K562 (cell line): ENCODE data around the gene ZNF618. TPM values are rescaled to one million over a fixed set of nuclear protein-coding genes. Genes with fewer than 3 reads are reported as not detected.

ENCODE experiments used
- ATAC-seq: fragments of 200-7000 bp; cut with Tn5 transposase; 3 replicates; pipeline ENCODE4 v1.9.1; 2020; ENCODE audit warnings: moderate library complexity
- BruUV-seq: library from RNA; stranded (reverse); fragments of 400-500 nt; replicated peaks from 2 replicates; lab custom pipeline; 2021; lab: Mats Ljungman, UMichigan
- CTCF ChIA-PET: fragments of 300-600 bp; formaldehyde crosslinking; extraction: SDS; loops from one replicate; lab custom pipeline; 2021; ENCODE audit warnings: low intra/inter-chr PET ratio; lab: Yijun Ruan, JAX
- POLR2A ChIA-PET: fragments of 300-600, 350-650 bp; sonication (Branson Sonifier 250); formaldehyde crosslinking; extraction: SDS; loops from one replicate; lab custom pipeline; 2021; ENCODE audit warnings: antibody characterized with exemption, inconsistent platforms; lab: Yijun Ruan, JAX
- DNase-seq, 4 experiments: peaks; one replicate each; pipeline versions ENCODE4 v3.0.0 to v3.0.0-alpha.2; 2011 to 2018; ENCODE audit warnings: low spot score in 3 of 4, mixed read lengths in 3 of 4; ENCODE audit errors: extremely low read depth in 1 of 4
- FAIRE-seq: peaks from 2 replicates; lab custom pipeline; 2011; peaks lifted over from hg19 to GRCh38; lab: Jason Lieb, UNC
- H2AFZ ChIP-seq: 2 replicates; pipeline ENCODE4 v1.6.0; 2011; ENCODE audit warnings: low read depth, low read length, control low read depth, inconsistent platforms
- H3K27ac ChIP-seq: fragments of 200-600 bp; 3 replicates; pipeline ENCODE4 v1.8.0; 2011; ENCODE audit warnings: low read depth, mild to moderate bottlenecking, control low read depth, inconsistent platforms, low read length, moderate library complexity, mixed read lengths; ENCODE audit errors: extremely low read depth
- H3K27me3 ChIP-seq, 2 experiments: fragments of 300-600 bp in 1 of 2; 2 replicates in 1 of 2; 3 replicates in 1 of 2; pipeline versions ENCODE4 v1.6.0 to v1.8.0; 2011; ENCODE audit warnings: inconsistent platforms in 2 of 2, low read length in 2 of 2, mild to moderate bottlenecking in 1 of 2, mixed read lengths in 1 of 2, moderate library complexity in 1 of 2; ENCODE audit not compliant: control insufficient read depth in 2 of 2, insufficient read depth in 2 of 2
- H3K36me3 ChIP-seq: fragments of 300-600 bp; 3 replicates; pipeline ENCODE4 v1.8.0; 2011; ENCODE audit warnings: mild to moderate bottlenecking, low read length, inconsistent platforms; ENCODE audit not compliant: control insufficient read depth, insufficient read depth
- H3K4me1 ChIP-seq, 2 experiments: fragments of 200-600 bp in 1 of 2; replicated peaks in 1 of 2; 2 replicates in 1 of 2; 3 replicates in 1 of 2; pipeline versions ENCODE4 v1.5.1 to v1.8.0; 2011; ENCODE audit warnings: inconsistent platforms in 2 of 2, low read length in 2 of 2, mild to moderate bottlenecking in 1 of 2, mixed read lengths in 1 of 2, moderate library complexity in 1 of 2; ENCODE audit not compliant: control insufficient read depth in 2 of 2, insufficient read depth in 2 of 2
- H3K4me2 ChIP-seq: 2 replicates; pipeline ENCODE4 v1.6.1; 2011; ENCODE audit warnings: low read length, control low read depth, inconsistent platforms, mixed read lengths; ENCODE audit not compliant: insufficient read depth
- H3K4me3 ChIP-seq: fragments of 200-600 bp; sonication (generic), shearing (Covaris generic); 2 replicates; pipeline ENCODE4 v1.5.1; 2016; ENCODE audit warnings: control low read depth, inconsistent platforms
- H3K79me2 ChIP-seq: fragments of 200-600 bp; 3 replicates; pipeline ENCODE4 v1.8.0; 2011; ENCODE audit warnings: low read length, inconsistent platforms; ENCODE audit not compliant: control insufficient read depth, insufficient read depth
- H3K9ac ChIP-seq, 2 experiments: 2 replicates each; pipeline versions ENCODE4 v1.6.0 to v1.6.1; 2011; ENCODE audit warnings: low read depth in 2 of 2, low read length in 2 of 2, control low read depth in 1 of 2, inconsistent platforms in 1 of 2, mild to moderate bottlenecking in 1 of 2, mixed read lengths in 1 of 2; ENCODE audit not compliant: insufficient read depth in 1 of 2
- H3K9me1 ChIP-seq: one replicate; pipeline ENCODE4 v1.6.0; 2011; ENCODE audit warnings: inconsistent platforms, mild to moderate bottlenecking, low read length, moderate library complexity; ENCODE audit not compliant: control insufficient read depth, insufficient read depth
- H3K9me3 ChIP-seq: replicated peaks from 2 replicates; pipeline ENCODE4 v1.5.1; 2011; ENCODE audit warnings: low read depth, low read length, inconsistent platforms; ENCODE audit not compliant: control insufficient read depth, insufficient read depth
- H4K20me1 ChIP-seq: replicated peaks from 2 replicates; pipeline ENCODE4 v1.6.1; 2011; ENCODE audit warnings: low read length, inconsistent platforms, mixed read lengths; ENCODE audit not compliant: control insufficient read depth, insufficient read depth
- CBFB ChIP-seq: sonication (generic); formaldehyde crosslinking; IDR thresholded peaks from 2 replicates; pipeline ENCODE4 v1.4.0; 2020; ENCODE audit warnings: mild to moderate bottlenecking, missing genetic modification reagents
- DEAF1 ChIP-seq: fragments of 450-650 bp; formaldehyde crosslinking; IDR thresholded peaks from 2 replicates; pipeline ENCODE4 v1.4.0; 2020; ENCODE audit warnings: mild to moderate bottlenecking, moderate library complexity
- MAZ ChIP-seq, 2 experiments: fragments of 450-650 bp in 1 of 2; sonication (generic) in 1 of 2; formaldehyde crosslinking; IDR thresholded peaks in 1 of 2; conservative IDR thresholded peaks in 1 of 2; 2 replicates each; pipeline versions ENCODE4 v1.4.0 to v1.5.0; 2020; ENCODE audit warnings: mild to moderate bottlenecking in 1 of 2, missing genetic modification reagents in 1 of 2
- NEUROD1 ChIP-seq: fragments of 150-350 bp; IDR thresholded peaks from 2 replicates; pipeline ENCODE4 v1.6.1; 2014; ENCODE audit warnings: borderline replicate concordance, low read length, low read depth; ENCODE audit not compliant: partially characterized antibody
- NKRF ChIP-seq: fragments of 450-650 bp; IDR thresholded peaks from 2 replicates; pipeline ENCODE4 v1.6.1; 2016; ENCODE audit warnings: borderline replicate concordance
- RBM25 ChIP-seq: fragments of 200-400 bp; formaldehyde crosslinking; IDR thresholded peaks from 2 replicates; pipeline ENCODE4 v1.6.1; 2018; ENCODE audit warnings: low read length, low read depth, moderate library complexity; ENCODE audit not compliant: severe bottlenecking
- RFX1 ChIP-seq: fragments of 450-650 bp; IDR thresholded peaks from 2 replicates; pipeline ENCODE4 v1.6.1; 2016; ENCODE audit warnings: mild to moderate bottlenecking, moderate library complexity
- TAF15 ChIP-seq: fragments of 200-400 bp; formaldehyde crosslinking; IDR thresholded peaks from 2 replicates; pipeline ENCODE4 v1.6.1; 2017; ENCODE audit warnings: mild to moderate bottlenecking, low read depth, low read length, moderate library complexity
- TCF3 ChIP-seq: sonication (generic); formaldehyde crosslinking; IDR thresholded peaks from 2 replicates; pipeline ENCODE4 v1.4.0; 2020; ENCODE audit warnings: mild to moderate bottlenecking, missing genetic modification reagents
- XRCC3 ChIP-seq: fragments of 450-650 bp; IDR thresholded peaks from 2 replicates; pipeline ENCODE4 v1.6.1; 2017; ENCODE audit warnings: mild to moderate bottlenecking, moderate library complexity
- ZNF12 ChIP-seq: sonication (generic); formaldehyde crosslinking; IDR thresholded peaks from 2 replicates; pipeline ENCODE4 v1.4.0; 2020; ENCODE audit warnings: mild to moderate bottlenecking, missing genetic modification reagents
- ZNF23 ChIP-seq: fragments of 250-450 bp; sonication (Bioruptor Pico); IDR thresholded peaks from 2 replicates; pipeline ENCODE4 v1.4.0; 2020; ENCODE audit warnings: mild to moderate bottlenecking
- ZNF785 ChIP-seq: fragments of 250-450 bp; sonication (Bioruptor Pico); IDR thresholded peaks from 2 replicates; pipeline ENCODE4 v1.4.0; 2020; ENCODE audit warnings: mild to moderate bottlenecking
- WGBS: fragments of 100-300 bp; shearing (Covaris generic); methylation state at CpG from one replicate; pipeline ENCODE4 v1.1.6; 2016; ENCODE audit warnings: low coverage, mixed read lengths; ENCODE audit not compliant: insufficient coverage; ENCODE audit errors: missing lambda C conversion rate; 5-methylcytosine and 5-hydroxymethylcytosine counted together
- in situ Hi-C: fragments of 300-500 bp; cut with MboI; formaldehyde crosslinking; loops from 4 replicates; pipeline ENCODE4 v1.15.0; 2018; ENCODE audit warnings: inconsistent platforms, mixed read lengths
- intact Hi-C: fragments of 100-400 bp; cut with micrococcal nuclease; formaldehyde crosslinking; loops from 2 replicates; pipeline ENCODE4 v1.14.2; 2022
- polyA plus RNA-seq, 8 experiments: library from polyadenylated mRNA; depleted of rRNA in 4 of 8; stranded (reverse) in 5 of 8; unstranded in 3 of 8; fragments of >200 nt; fragmentation: Nextera tagmentation in 2 of 8; fragmentation: Illumina TruSeq in 1 of 8; extraction: Ambion mirVana in 2 of 8; extraction: Trizol in 1 of 8; gene quantifications; 2 replicates each; pipeline versions ENCODE4 v1.2.1 to v1.2.3, GENCODE V29; 2011 to 2014; ENCODE audit warnings: inconsistent platforms in 1 of 8, missing spikeins in 1 of 8
- total RNA-seq, 7 experiments: library from RNA; depleted of rRNA in 6 of 7; stranded (reverse); fragments of >200 nt in 6 of 7; fragmentation: Illumina TruSeq in 2 of 7; extraction: Trizol in 2 of 7; gene quantifications; 2 replicates each; pipeline versions ENCODE4 v1.2.1 to v1.2.3, GENCODE V29; 2011 to 2021; ENCODE audit warnings: low replicate concordance in 1 of 7

ZNF618 gene
- total and polyA plus RNA-seq, 9 of the 15 experiments (the other 6 are each of a cell fraction or from before 2014, with no cell fraction given): 0.08 to 13.7 (median 3.4) TPM

GRCh38 chr9:114056527-114056926 is 180.4 kb downstream of the ZNF618 start:
- Histone ChIP-seq H3K4me2 (no peak overlapping the region), H3K27ac (no peak overlapping the region), H3K27me3 (peaks cover 0 to 22% of the 10 kb centered on the region in 2 experiments; a peak in 3 of 5 replicates), H4K20me1 (peaks cover 3% of the 10 kb centered on the region; the same call in 1 of the 2 replicates), H2AFZ (no peak overlapping the region), H3K36me3 (no peaks in the 10 kb centered on the region), H3K9ac (no peak overlapping the region), H3K9me1 (no peaks in the 10 kb centered on the region), H3K4me1 (no peaks in the 10 kb centered on the region), H3K9me3 (no peaks in the 10 kb centered on the region), H3K79me2 (no peaks in the 10 kb centered on the region), H3K4me3 (no peak overlapping the region)
- TF ChIP-seq TCF3 (CRISPR knock-in tag): no peak
- no peak for TF ChIP-seq RFX1
- TF ChIP-seq XRCC3: no peak
- TF ChIP-seq NEUROD1: no peak
- no peak for TF ChIP-seq ZNF23 (CRISPR knock-in tag)
- TF ChIP-seq DEAF1 (CRISPR knock-in tag): no peak
- TF ChIP-seq CBFB (CRISPR knock-in tag): no peak
- no peak for TF ChIP-seq ZNF12 (CRISPR knock-in tag)
- no peak for TF ChIP-seq NKRF
- no peak for TF ChIP-seq ZNF785 (CRISPR knock-in tag)
- TF ChIP-seq TAF15: no peak
- TF ChIP-seq RBM25: no peak
- TF ChIP-seq MAZ (CRISPR knock-in tag; conservative IDR thresholded peaks at IDR 0.05 in 1 of 2, IDR thresholded peaks at IDR 0.05 in 1 of 2): no peak
- intact Hi-C loops (no loop called here), in situ Hi-C loops (no loop called here)
- WGBS: 13% methylated on average over 5 of the region's 5 CpGs
- no TSS peak for BruUV-seq
- FAIRE-seq (no peak), DNase-seq (no peak), ATAC-seq (no peak)
- POLR2A ChIA-PET: no interaction called here
- CTCF ChIA-PET: no interaction called here
